ENCODE measurements around the gene TSPAN18.
"Not testable (repeated sequence)": the region's sequence is repeated elsewhere in the genome, so short reads cannot be mapped to it uniquely, and the experiment has no call there.

Gene TSPAN18

DNA sequence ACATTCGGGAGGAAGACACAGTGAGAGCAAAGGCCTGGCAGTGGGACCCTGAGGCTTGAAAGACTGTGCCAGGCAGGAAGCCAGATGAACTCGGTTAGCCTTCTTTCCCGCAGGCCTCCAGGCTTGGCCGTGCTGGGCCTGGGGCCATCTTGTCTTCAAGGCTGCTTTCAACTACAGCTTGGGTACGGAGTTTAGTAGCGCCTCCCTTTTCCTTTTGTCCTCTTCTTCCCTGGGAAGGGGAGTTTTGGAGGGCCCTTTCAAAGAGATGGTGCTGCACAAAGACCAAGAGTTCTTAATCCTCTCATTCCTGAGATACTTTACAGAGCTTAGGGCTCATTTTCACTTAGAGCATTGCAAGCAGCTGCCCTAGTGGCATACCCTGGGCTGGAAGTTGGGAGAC is 136.5 kb downstream of the TSPAN18 start:
- Mint-ChIP-seq H3K36me3 (ENCODE audit: low read depth) (no peaks in the 10 kb centered on the region), H3K27me3 (peaks cover 59% of the 10 kb centered on the region), H3K9me3 (no peaks in the 10 kb centered on the region), H3K27ac (no peak overlapping the region), H3K4me3 (no peak overlapping the region), H3K4me1 (ENCODE audit: low read depth) (peaks cover 28% of the 10 kb centered on the region)

DNA sequence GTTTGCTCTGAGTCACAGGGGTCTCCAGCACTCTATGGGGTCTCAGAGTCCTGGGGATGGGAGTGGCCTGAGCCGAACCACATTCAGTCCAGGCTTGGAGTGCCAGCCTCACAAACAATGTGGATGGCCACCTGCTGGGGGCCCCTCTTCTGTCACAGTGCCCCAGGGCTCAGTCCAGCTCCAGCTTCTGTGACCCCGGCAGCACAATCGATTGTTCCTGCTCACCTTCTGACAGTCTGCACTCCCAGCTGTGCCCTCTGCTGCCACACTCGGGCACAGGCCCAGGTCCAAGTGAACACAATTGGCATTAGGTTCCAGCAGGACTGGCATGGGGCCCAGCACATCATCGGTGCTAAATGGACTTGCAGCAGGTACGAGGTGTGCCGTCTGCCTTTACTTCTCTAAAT is 139.1 kb downstream of the TSPAN18 start:
- Mint-ChIP-seq H3K4me3 (no peak overlapping the region), H3K9me3 (no peaks in the 10 kb centered on the region), H3K4me1 (ENCODE audit: low read depth) (peaks cover 22% of the 10 kb centered on the region), H3K27ac (no peak overlapping the region), H3K36me3 (ENCODE audit: low read depth) (peaks cover 3% of the 10 kb centered on the region), H3K27me3 (peaks cover 39% of the 10 kb centered on the region)

DNA sequence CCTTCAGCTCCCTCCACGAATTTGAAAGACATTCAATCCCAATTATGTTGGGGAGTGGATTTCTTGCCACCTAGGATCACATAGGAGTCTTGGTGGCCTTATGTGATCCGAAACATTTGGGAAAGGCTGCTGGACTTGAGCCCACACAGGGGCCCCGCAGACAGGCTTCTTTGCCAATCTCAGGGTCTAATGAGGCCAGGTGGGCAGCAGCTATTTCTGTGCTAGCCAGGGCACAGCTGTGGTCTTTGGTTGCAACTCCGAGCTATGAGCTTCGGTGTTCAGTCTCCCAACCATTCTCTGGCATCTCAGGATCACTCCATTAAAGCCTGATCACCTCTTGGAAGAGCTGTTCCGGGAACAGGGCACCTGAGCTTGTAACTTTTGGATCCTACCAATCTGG is 139.5 kb downstream of the TSPAN18 start:
- H3K27ac Mint-ChIP-seq = no peak overlapping the region
- peaks cover 7% of the 10 kb centered on the region for H3K36me3 Mint-ChIP-seq (ENCODE audit: low read depth)
- peaks cover 18% of the 10 kb centered on the region for H3K4me1 Mint-ChIP-seq (ENCODE audit: low read depth)
- H3K9me3 Mint-ChIP-seq = no peaks in the 10 kb centered on the region
- H3K4me3 Mint-ChIP-seq = no peak overlapping the region
- peaks cover 40% of the 10 kb centered on the region for H3K27me3 Mint-ChIP-seq

DNA sequence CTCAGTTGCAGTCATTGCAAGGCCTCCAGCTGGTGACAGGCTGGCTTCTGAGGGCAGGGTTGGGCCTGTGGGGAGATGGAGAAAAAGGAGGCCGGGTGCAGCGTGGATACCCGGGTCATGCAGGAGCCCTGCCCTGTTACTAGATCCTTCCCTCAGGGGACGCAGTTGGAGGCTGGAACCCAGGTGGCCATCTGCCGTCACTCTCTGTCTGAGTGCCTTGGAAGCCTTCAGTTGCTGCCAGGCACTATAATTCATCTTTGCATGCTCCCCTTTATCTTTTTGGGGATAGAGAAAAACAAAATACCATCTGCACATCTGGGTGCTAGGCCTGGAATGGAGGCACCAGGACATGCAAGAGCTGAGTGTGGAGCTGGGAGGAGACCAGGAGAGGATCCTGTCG is 141.3 kb downstream of the TSPAN18 start:
- peaks cover 44% of the 10 kb centered on the region for H3K27me3 Mint-ChIP-seq
- peaks cover 12% of the 10 kb centered on the region for H3K36me3 Mint-ChIP-seq (ENCODE audit: low read depth)

DNA sequence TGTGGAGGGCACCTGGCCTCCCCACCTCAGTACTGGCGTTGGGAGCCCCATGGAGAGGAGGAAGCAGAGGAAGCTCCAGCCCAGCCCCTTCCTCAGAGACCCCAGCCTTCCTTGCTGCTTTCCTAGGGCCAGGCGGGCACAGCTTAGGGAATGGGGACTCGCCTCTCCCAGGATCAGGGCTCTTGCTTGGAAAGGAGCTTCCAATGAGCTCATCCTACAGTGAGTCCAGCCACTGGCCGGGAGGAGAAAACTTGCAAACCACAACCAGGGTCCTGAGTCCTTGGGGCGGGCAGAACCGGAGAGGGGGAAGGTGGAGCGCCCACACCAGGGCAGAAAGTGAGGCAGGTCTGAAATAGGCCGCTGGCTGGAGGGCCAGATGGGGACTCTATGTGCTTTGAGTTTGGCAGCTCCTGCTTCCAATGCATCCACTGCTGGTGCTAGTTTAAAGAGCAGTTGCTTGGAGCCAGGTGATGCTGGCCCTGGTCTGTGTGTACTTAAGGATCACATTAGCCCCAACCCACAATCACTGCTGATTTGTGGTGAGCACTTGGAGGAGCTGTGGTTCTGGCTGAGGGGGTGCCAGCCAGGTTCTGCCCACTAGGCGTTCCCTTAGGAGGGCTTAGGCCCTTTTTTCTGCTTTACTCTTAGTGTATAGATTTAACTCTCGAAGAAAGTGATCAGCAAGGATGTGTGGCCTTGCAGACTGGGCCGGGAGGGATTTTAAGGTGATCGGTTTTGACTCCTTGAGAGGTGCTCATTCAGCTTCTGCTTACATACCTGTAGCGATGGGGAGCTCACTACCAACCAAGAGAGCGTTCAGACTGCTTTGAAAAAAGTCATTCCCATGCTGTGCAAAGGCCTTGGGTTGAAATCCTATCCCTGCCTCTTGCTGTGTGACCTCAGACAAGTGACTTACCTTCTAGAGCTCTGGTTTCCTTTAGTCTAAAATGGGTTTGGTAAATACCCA is 142.0 kb downstream of the TSPAN18 start:
- Mint-ChIP-seq H3K27ac (no peak overlapping the region), H3K9me3 (no peaks in the 10 kb centered on the region), H3K27me3 (peaks cover 40% of the 10 kb centered on the region), H3K36me3 (ENCODE audit: low read depth) (peaks cover 12% of the 10 kb centered on the region), H3K4me1 (ENCODE audit: low read depth) (no peaks in the 10 kb centered on the region), H3K4me3 (no peak overlapping the region)

More for the DNA sequence above, 141.3 kb downstream of the TSPAN18 start:
- no peak overlapping the region for H3K27ac Mint-ChIP-seq
- H3K9me3 Mint-ChIP-seq = no peaks in the 10 kb centered on the region
- H3K4me1 Mint-ChIP-seq (ENCODE audit: low read depth) = peaks cover under 1% of the 10 kb centered on the region
- H3K4me3 Mint-ChIP-seq = no peak overlapping the region

DNA sequence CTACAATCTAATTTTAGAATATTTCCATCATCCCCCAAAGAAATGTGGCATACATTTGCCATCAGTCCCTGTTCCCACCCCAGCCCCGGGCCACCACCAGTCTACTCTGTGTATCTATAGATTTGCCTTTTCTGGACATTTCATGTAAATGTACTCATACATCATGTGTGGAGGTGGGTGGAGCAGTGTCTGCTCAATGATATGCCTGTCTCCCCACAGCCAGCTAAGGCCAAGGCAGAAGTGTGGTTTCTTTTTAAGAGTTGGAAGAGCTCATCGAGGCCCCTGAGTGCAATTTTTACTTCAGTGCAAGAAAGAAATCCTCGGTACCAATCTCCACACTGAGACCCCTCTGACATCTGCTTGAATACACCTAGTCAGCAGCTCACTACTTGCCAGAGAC is 143.4 kb downstream of the TSPAN18 start:
- Mint-ChIP-seq H3K9me3 (no peaks in the 10 kb centered on the region), H3K4me1 (ENCODE audit: low read depth) (no peaks in the 10 kb centered on the region), H3K27me3 (peaks cover 32% of the 10 kb centered on the region), H3K4me3 (no peak overlapping the region), H3K27ac (no peak overlapping the region), H3K36me3 (ENCODE audit: low read depth) (peaks cover 12% of the 10 kb centered on the region)

DNA sequence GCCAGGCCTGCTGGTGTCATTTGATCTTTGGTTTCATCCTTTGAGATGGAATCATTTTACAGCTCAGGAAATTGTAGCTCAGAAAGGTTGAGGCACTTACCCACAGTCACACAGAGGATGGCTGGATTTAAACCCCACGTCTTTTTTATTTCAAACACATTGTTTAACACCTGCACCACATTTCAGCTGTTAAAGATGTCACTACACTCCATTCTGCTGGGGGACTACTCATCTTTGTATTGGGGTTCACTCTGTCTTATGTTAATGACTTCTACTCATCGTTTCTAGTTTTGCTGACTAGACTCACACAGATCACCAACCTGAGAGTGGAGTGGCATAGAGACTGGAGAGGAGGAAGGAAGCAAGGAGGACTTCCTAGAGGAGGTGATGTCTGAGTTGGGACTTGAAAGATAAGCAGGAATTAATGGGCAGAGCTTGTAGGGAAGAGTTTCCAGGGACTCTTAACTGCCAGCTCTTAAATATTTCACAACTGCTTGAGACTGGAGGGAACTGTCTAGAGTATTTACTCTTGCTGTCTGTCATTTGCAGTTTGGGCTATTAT is 143.9 kb downstream of the TSPAN18 start:
- H3K4me1 Mint-ChIP-seq (ENCODE audit: low read depth) = no peaks in the 10 kb centered on the region
- peaks cover 12% of the 10 kb centered on the region for H3K36me3 Mint-ChIP-seq (ENCODE audit: low read depth)
- no peak overlapping the region for H3K4me3 Mint-ChIP-seq
- no peak overlapping the region for H3K27ac Mint-ChIP-seq
- peaks cover 31% of the 10 kb centered on the region for H3K27me3 Mint-ChIP-seq
- H3K9me3 Mint-ChIP-seq = no peaks in the 10 kb centered on the region

DNA sequence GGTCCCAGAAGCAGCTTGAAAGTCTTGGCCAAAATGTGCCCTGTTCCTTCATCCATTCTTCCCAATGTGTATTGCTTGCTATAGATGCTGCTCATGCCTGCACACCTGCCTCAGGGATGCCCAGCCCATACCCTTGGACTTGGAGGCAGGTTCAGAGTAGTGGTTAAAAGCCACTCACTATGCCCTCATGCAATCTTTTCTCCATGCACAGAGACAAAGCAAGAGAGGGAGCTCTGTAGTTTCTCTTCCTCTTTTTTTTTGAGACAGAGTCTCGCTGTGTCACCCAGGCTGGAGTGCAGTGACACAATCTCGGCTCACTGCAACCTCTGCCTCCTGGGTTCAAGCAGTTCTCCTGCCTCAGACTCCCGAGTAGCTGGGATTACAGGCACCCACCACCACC is 144.9 kb downstream of the TSPAN18 start:
- H3K4me3 Mint-ChIP-seq; H3K4me1 Mint-ChIP-seq (ENCODE audit: low read depth); H3K27ac Mint-ChIP-seq; H3K9me3 Mint-ChIP-seq: not testable (repeated sequence)
- Mint-ChIP-seq H3K36me3 (ENCODE audit: low read depth) (peaks cover 12% of the 10 kb centered on the region), H3K27me3 (peaks cover 23% of the 10 kb centered on the region)

DNA sequence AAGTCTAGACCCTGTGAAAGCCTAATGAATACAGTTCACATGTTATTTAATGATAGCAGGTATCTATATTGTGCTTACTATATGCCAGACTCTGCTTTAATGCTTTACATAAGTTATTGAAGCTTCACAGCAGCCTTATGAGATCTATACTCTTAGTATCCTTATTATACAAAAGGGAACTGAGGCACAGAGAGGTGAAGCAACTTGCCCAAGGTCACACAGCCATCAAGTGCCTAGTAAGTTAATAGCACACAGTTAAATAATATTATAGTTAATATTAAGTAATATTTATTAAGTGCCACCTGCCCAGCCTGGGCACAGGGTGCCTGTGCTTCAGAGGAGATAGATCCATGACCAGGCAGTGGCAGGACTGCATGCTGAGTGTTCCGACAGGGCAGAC is 145.8 kb downstream of the TSPAN18 start:
- no peak overlapping the region for H3K27ac Mint-ChIP-seq
- peaks cover 12% of the 10 kb centered on the region for H3K36me3 Mint-ChIP-seq (ENCODE audit: low read depth)
- H3K4me1 Mint-ChIP-seq (ENCODE audit: low read depth) = no peaks in the 10 kb centered on the region
- H3K27me3 Mint-ChIP-seq = peaks cover 20% of the 10 kb centered on the region
- no peak overlapping the region for H3K4me3 Mint-ChIP-seq
- H3K9me3 Mint-ChIP-seq = no peaks in the 10 kb centered on the region

DNA sequence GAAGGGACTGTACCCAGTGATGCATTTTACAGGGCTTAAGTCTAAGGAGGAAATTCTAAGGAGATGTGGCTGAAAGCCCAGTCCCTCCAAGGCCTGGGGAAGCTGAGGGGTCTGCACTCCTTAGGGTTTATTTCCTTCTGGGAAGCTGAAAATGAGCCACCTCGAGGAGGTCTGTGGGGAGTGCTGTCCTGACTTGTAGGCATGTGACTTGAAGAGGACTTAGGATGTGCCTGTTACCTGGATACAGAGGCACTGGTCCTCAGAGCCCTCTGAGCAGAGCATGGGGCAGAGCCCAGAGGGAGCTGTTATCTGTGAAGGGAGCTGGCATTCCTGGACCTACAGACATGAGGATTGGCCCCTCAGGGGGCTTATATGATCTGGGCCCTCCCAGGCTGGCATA is 146.8 kb downstream of the TSPAN18 start:
- Mint-ChIP-seq H3K36me3 (ENCODE audit: low read depth) (peaks cover 12% of the 10 kb centered on the region), H3K27ac (no peak overlapping the region), H3K4me1 (ENCODE audit: low read depth) (no peaks in the 10 kb centered on the region), H3K9me3 (no peaks in the 10 kb centered on the region), H3K4me3 (no peak overlapping the region), H3K27me3 (peaks cover 14% of the 10 kb centered on the region)

DNA sequence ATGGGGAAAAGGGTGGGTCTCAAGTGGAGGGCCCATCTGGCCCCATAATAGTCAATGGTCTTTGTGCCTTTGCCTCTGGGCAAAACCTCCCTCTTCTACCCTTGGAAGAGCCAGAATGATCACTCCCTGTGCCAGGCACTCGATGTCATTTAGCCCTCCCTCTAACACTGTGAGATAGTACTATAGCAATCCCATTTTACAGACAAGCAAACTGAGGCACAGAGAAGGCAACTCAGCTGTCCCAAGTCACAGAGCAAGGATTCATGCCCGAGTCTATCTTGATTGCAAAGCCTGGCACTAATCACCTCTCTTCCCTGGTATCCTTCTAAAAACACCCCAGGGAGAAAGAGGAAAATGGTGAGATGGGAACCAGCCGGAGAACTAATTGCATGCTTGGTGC is 147.5 kb downstream of the TSPAN18 start:
- H3K4me1 Mint-ChIP-seq (ENCODE audit: low read depth) = no peaks in the 10 kb centered on the region
- H3K9me3 Mint-ChIP-seq = no peaks in the 10 kb centered on the region
- H3K27ac Mint-ChIP-seq = no peak overlapping the region
- no peak overlapping the region for H3K4me3 Mint-ChIP-seq
- peaks cover 12% of the 10 kb centered on the region for H3K36me3 Mint-ChIP-seq (ENCODE audit: low read depth)
- H3K27me3 Mint-ChIP-seq = peaks cover 14% of the 10 kb centered on the region

DNA sequence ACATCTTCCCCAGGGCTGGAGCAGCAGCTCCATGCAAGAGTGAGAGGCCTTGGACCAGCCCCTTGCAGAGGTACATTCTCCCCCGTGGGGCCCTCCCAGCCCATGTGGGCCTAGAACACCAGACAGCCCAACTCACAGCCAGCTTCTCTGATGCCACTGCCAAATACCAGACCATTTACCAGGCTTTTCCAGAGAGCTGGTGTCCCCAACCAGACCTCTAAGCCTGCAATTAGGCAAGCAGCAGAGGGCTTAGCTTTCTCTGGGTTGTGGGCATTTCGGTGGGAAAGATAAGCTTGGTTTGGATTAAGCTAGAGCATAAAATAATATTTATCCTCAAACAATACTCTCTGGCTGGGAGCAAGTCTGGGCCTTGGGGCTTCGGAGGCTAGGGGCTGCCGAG is 148.3 kb downstream of the TSPAN18 start:
- Mint-ChIP-seq H3K36me3 (ENCODE audit: low read depth) (peaks cover 12% of the 10 kb centered on the region), H3K27ac (no peak overlapping the region), H3K4me1 (ENCODE audit: low read depth) (no peaks in the 10 kb centered on the region), H3K9me3 (no peaks in the 10 kb centered on the region), H3K27me3 (peaks cover 14% of the 10 kb centered on the region), H3K4me3 (no peak overlapping the region)

DNA sequence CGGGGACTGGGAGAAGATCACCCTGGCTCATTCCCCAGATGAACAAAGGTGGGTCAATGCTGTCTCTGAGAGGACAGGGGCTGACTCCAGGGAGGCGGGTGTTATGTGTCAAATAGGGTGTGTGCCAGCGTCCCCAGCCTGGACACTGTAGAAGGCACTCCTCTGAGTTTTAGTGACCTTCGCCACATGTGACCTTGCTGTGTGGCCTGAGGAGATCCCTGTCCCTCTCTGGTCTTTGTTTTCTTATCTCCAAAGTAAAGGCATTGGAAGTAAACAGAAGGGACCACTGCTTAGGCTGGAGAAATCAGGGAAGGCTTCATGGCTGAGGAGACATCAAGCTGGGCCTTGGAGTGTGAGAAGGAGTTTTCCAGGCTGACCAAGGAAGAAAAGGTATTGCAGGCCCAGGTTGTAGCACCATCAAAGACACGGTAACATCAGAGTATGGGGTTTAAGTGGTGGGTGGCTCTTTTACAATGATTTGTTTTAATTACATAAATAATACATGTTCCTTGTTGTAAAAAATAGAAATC is 149.5 kb downstream of the TSPAN18 start:
- Mint-ChIP-seq H3K4me3 (no peak overlapping the region), H3K9me3 (no peaks in the 10 kb centered on the region), H3K36me3 (ENCODE audit: low read depth) (peaks cover 5% of the 10 kb centered on the region), H3K4me1 (ENCODE audit: low read depth) (no peaks in the 10 kb centered on the region), H3K27ac (no peak overlapping the region), H3K27me3 (peaks cover 8% of the 10 kb centered on the region)

DNA sequence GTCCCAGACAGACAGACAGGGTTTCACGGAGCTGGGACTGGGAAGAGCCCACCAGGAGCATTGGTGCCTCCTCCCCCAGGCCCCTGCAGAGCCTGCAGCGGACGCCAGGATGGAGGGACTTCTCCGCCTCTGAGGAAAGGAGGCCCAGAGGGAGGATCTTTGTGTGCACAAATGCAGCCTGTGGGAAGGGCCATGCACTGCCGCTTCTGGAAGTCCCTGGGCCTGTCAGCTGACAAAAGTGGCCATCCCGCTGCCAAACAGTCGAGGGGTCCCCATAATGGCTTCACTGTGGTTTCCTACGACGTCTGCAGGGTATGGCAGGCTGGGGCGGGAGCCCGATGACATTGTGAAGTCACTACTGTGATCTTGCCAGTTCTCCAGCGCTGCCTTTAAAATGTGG is 150.1 kb downstream of the TSPAN18 start:
- Mint-ChIP-seq H3K9me3 (no peaks in the 10 kb centered on the region), H3K27me3 (peaks cover 4% of the 10 kb centered on the region), H3K4me3 (no peak overlapping the region), H3K36me3 (ENCODE audit: low read depth) (no peaks in the 10 kb centered on the region), H3K4me1 (ENCODE audit: low read depth) (no peaks in the 10 kb centered on the region), H3K27ac (no peak overlapping the region)

Measured in stimulated activated naive CD8-positive, alpha-beta T cell treated with anti-CD3 and anti-CD28 coated beads, Interleukin-15, Interleukin-2, amounts not matched to agents 100 ng/mL and 50 ng/mL, for 24 hours (primary cell).